Activated CD4-positive, CD25-positive, alpha-beta regulatory T cell (primary cell): Measurements from ENCODE around the gene AVEN.

Experiments used
- DNase-seq, 4 experiments: peaks; one replicate each; lab custom pipeline; 2025; lab: John Stamatoyannopoulos, UW

The AVEN gene

GRCh38 chr15:33985287-33985686 lies 53.7 kb downstream of the AVEN start:
- DNase-seq, result no peak

GRCh38 chr15:33982516-33982915 lies 56.5 kb downstream of the AVEN start:
- DNase-seq, result no peak

- DNase-seq, result no peak
Measured at GRCh38 chr15:33980159-33980558, 58.8 kb downstream of the AVEN start.

GRCh38 chr15:33975022-33975565 lies 63.9 kb downstream of the AVEN start:
- DNase-seq, result no peak

GRCh38 chr15:33971811-33972210 lies 67.2 kb downstream of the AVEN start:
- DNase-seq, result no peak

- DNase-seq, result no peak
Measured at GRCh38 chr15:33968821-33969220, 70.2 kb downstream of the AVEN start.

GRCh38 chr15:33968224-33968623 lies 70.8 kb downstream of the AVEN start, which contains the start of gene CHRM5:
CHRM5 (plus strand) TSS chr15:33968497; CDS start chr15:34062718, 94,221 bp downstream.
- DNase-seq, result no peak

GRCh38 chr15:33964665-33965040 lies 74.4 kb downstream of the AVEN start:
- DNase-seq, result no peak

GRCh38 chr15:33963831-33964664 lies 75.0 kb downstream of the AVEN start:
- no peak for DNase-seq

GRCh38 chr15:33960549-33960935 lies 78.5 kb downstream of the AVEN start:
- DNase-seq, result no peak

- no peak for DNase-seq
Measured at GRCh38 chr15:33959844-33960548, 79.0 kb downstream of the AVEN start.

- no peak for DNase-seq
Measured at GRCh38 chr15:33956397-33956796, 82.6 kb downstream of the AVEN start.

GRCh38 chr15:33955945-33956344 lies 83.1 kb downstream of the AVEN start:
- DNase-seq, result no peak

- no peak for DNase-seq
Measured at GRCh38 chr15:33946152-33946551, 92.9 kb downstream of the AVEN start.

GRCh38 chr15:33941279-33942063 lies 97.5 kb downstream of the AVEN start:
- DNase-seq, result no peak

GRCh38 chr15:33934921-33935320 lies 104.1 kb downstream of the AVEN start:
- DNase-seq, result no peak

- no peak for DNase-seq
Measured at GRCh38 chr15:33934396-33934795, 104.6 kb downstream of the AVEN start.

- DNase-seq, result no peak
Measured at GRCh38 chr15:33932734-33933133, 106.3 kb downstream of the AVEN start.

GRCh38 chr15:33926260-33926659 lies 112.7 kb downstream of the AVEN start:
- DNase-seq, result no peak

GRCh38 chr15:33923446-33923845 lies 115.6 kb downstream of the AVEN start:
- no peak for DNase-seq

- no peak for DNase-seq
Measured at GRCh38 chr15:33915571-33916407, 123.2 kb downstream of the AVEN start.
